ENCODE data around the gene ATAD1. TPM values are rescaled to one million over a fixed set of nuclear protein-coding genes. Genes with fewer than 3 reads are reported as not detected.
"Not testable (repeated sequence)": the region's sequence is repeated elsewhere in the genome, so short reads cannot be mapped to it uniquely, and the experiment has no call there.

Gene ATAD1, protein sequence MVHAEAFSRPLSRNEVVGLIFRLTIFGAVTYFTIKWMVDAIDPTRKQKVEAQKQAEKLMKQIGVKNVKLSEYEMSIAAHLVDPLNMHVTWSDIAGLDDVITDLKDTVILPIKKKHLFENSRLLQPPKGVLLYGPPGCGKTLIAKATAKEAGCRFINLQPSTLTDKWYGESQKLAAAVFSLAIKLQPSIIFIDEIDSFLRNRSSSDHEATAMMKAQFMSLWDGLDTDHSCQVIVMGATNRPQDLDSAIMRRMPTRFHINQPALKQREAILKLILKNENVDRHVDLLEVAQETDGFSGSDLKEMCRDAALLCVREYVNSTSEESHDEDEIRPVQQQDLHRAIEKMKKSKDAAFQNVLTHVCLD
- total RNA-seq (33.1 TPM), polyA plus RNA-seq (10 to 100 TPM; 31.5 to 50.1 (median 38.8) TPM)

- H3K9me3 Mint-ChIP-seq = no peaks in the 10 kb centered on the region
- Histone ChIP-seq H3K27ac (ENCODE audit: insufficient read depth, low read length, poor library complexity, severe bottlenecking) (peak within 1 kb of the TSS; percentile 91), H3K4me3 (ENCODE audit: low read depth, low read length) (peak within 1 kb of the TSS; percentile 86), H3K36me3 (ENCODE audit: control insufficient read depth, insufficient read depth, low read length) (peaks cover 2% of the 10 kb centered on the region), H3K4me1 (ENCODE audit: control insufficient read depth, insufficient read depth, low read length, poor library complexity, severe bottlenecking) (peaks cover 42% of the 10 kb centered on the region), H3K9me3 (ENCODE audit: control insufficient read depth in 2 of 2, low read length in 2 of 2) (no peaks in the 10 kb centered on the region), H3K27me3 (ENCODE audit: control insufficient read depth, insufficient read depth, low read length) (no peaks in the 10 kb centered on the region)
- H3K4me1 Mint-ChIP-seq = peaks cover 28 to 51% (median 40%) of the 10 kb centered on the region in 4 donors
- H3K36me3 Mint-ChIP-seq = peaks cover 4% of the 10 kb centered on the region
- ATAC-seq (ENCODE audit: low read depth in 2 of 2) (peak; percentile 91), DNase-seq (peak; percentile 80 to 96 (median 89))
- peak within 1 kb of the TSS; percentile 95 to 99 (median 99) for H3K27ac Mint-ChIP-seq
- peak within 1 kb of the TSS; percentile 92 to 96 (median 94) for H3K4me3 Mint-ChIP-seq
- H3K27me3 Mint-ChIP-seq = peaks cover 4% of the 10 kb centered on the region
Measured at GRCh38 chr10:87817609-87818504, at the start of gene ATAD1. ATAD1 (minus strand) TSS chr10:87818226; CDS start chr10:87814599, 3,627 bp downstream.

DNA sequence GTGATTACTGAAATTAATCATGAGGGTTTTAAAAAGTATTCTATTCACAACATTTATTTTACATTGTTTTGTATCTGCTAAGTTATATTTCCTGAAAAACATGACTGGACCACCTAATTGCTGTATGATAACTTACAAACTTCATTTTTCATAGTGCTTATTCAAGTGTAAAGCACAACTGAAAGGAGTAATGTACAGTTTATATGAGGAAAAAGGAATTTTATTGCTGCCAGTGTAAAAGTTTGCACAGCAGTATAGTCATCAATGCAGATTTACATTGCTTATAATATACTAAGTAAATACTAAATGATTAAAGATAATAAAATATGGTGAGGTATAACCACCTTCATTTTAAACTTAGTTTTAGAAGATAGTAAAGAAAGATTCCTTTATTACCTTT, 49.4 kb upstream of the ATAD1 start:
- H3K9me3 Mint-ChIP-seq = peaks cover 0 to 3% (median 0%) of the 10 kb centered on the region in 7 donors
- peaks cover 34 to 59% (median 49%) of the 10 kb centered on the region in 4 donors for H3K4me1 Mint-ChIP-seq
- peaks cover 62% of the 10 kb centered on the region for H3K4me1 ChIP-seq (ENCODE audit: control insufficient read depth, insufficient read depth, low read length, poor library complexity, severe bottlenecking)
- no peak overlapping the region for H3K27ac ChIP-seq (ENCODE audit: insufficient read depth, low read length, poor library complexity, severe bottlenecking)
- peaks cover 18% of the 10 kb centered on the region for H3K36me3 Mint-ChIP-seq
- H3K27me3 Mint-ChIP-seq = peaks cover 5% of the 10 kb centered on the region
- peak overlapping the region; percentile 95 to 98 (median 96) for H3K4me3 Mint-ChIP-seq
- no peaks in the 10 kb centered on the region for H3K27me3 ChIP-seq (ENCODE audit: control insufficient read depth, insufficient read depth, low read length)
- no peak for ATAC-seq (ENCODE audit: low read depth in 2 of 2)
- no peaks in the 10 kb centered on the region for H3K36me3 ChIP-seq (ENCODE audit: control insufficient read depth, insufficient read depth, low read length)
- H3K27ac Mint-ChIP-seq = peak overlapping the region in 1 of 3 donors; percentile 39
- H3K4me3 ChIP-seq (ENCODE audit: low read depth, low read length) = peak overlapping the region; percentile 99
- DNase-seq = no peak
- H3K9me3 ChIP-seq (ENCODE audit: control insufficient read depth in 2 of 2, low read length in 2 of 2) = no peaks in the 10 kb centered on the region

DNA sequence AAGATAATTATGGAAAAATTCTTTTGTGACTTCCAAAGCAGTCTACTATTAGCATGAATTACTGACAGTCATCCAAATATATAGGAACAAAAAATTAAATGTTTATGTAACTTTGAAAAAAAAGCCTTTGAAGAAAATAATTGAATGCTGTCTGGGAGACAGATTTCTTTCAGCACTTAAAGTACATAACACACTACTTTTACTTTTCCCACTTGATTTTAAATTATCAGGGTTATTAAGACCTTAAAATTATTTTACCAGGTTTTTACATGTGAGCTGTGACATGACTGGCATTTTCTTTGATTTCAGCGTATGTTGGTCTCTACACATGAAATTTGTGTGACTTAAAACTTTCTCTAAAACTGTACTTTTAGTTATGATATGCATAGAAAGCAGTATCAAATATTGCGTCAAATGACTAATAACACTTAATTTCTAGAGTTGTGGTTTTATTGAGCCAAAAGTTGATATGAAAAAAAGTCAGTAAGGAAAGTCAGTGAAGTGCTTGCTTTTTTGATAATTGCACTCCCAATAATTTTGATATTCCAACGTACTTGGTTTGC, 48.5 kb upstream of the ATAD1 start:
- Mint-ChIP-seq H3K4me3 (peak overlapping the region; percentile 95 to 98 (median 96)), H3K4me1 (peaks cover 37 to 57% (median 49%) of the 10 kb centered on the region in 4 donors), H3K27me3 (peaks cover 12% of the 10 kb centered on the region), H3K9me3 (peaks cover 0 to 3% (median 0%) of the 10 kb centered on the region in 7 donors), H3K36me3 (peaks cover 18% of the 10 kb centered on the region), H3K27ac (peak overlapping the region; percentile 20 to 84 (median 66))
- DNase-seq (no peak), ATAC-seq (ENCODE audit: low read depth in 2 of 2) (no peak)
- H3K4me3 ChIP-seq (ENCODE audit: low read depth, low read length) = peak overlapping the region; percentile 99
- H3K27me3 ChIP-seq (ENCODE audit: control insufficient read depth, insufficient read depth, low read length) = no peaks in the 10 kb centered on the region
- H3K9me3 ChIP-seq (ENCODE audit: control insufficient read depth in 2 of 2, low read length in 2 of 2) = no peaks in the 10 kb centered on the region
- no peaks in the 10 kb centered on the region for H3K36me3 ChIP-seq (ENCODE audit: control insufficient read depth, insufficient read depth, low read length)
- peaks cover 61% of the 10 kb centered on the region for H3K4me1 ChIP-seq (ENCODE audit: control insufficient read depth, insufficient read depth, low read length, poor library complexity, severe bottlenecking)
- H3K27ac ChIP-seq (ENCODE audit: insufficient read depth, low read length, poor library complexity, severe bottlenecking) = no peak overlapping the region

DNA sequence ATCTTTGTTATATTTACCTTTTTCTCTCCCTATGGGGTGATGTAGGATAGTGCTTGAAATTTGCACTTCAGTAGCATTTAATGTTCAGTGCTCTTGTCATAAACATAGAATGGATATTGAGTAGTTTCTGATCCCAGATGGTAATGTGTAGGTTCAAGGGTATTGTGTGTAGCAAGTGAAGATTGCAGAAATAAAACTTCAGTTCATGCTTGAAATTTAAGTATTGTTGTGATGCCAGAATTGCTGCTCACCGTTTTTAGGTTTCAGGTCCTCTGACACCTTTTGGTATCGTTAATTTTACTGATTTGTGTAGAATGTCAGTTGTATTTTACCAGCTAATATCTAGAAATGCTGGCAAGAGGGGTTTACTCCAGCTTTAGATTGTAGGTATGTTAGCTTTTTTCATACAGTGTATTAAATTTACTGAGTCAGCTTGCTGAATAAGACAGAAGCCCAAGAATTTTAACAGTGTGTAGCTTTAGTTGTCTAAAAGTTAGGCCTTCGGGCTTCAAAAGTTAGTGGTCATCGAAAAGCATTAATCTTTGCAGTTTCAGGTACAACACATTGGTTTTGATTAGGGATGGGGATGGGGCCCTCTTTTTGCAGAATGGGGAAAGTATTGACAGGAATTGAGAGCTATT, 47.3 kb upstream of the ATAD1 start:
- peaks cover 10% of the 10 kb centered on the region for H3K36me3 Mint-ChIP-seq
- peaks cover 13% of the 10 kb centered on the region for H3K27me3 Mint-ChIP-seq
- peak overlapping the region; percentile 84 to 93 (median 84) for H3K27ac Mint-ChIP-seq
- peaks cover 0 to 3% (median 0%) of the 10 kb centered on the region in 7 donors for H3K9me3 Mint-ChIP-seq
- peak in 1 of 3 donors; percentile 12 for DNase-seq
- ATAC-seq (ENCODE audit: low read depth in 2 of 2) = no peak
- peak overlapping the region; percentile 95 to 98 (median 96) for H3K4me3 Mint-ChIP-seq
- H3K27me3 ChIP-seq (ENCODE audit: control insufficient read depth, insufficient read depth, low read length) = no peaks in the 10 kb centered on the region
- H3K4me1 ChIP-seq (ENCODE audit: control insufficient read depth, insufficient read depth, low read length, poor library complexity, severe bottlenecking) = peaks cover 66% of the 10 kb centered on the region
- no peaks in the 10 kb centered on the region for H3K36me3 ChIP-seq (ENCODE audit: control insufficient read depth, insufficient read depth, low read length)
- H3K9me3 ChIP-seq (ENCODE audit: control insufficient read depth in 2 of 2, low read length in 2 of 2) = no peaks in the 10 kb centered on the region
- peak overlapping the region; percentile 99 for H3K4me3 ChIP-seq (ENCODE audit: low read depth, low read length)
- H3K4me1 Mint-ChIP-seq = peaks cover 35 to 57% (median 49%) of the 10 kb centered on the region in 4 donors
- peak overlapping the region; percentile 90 for H3K27ac ChIP-seq (ENCODE audit: insufficient read depth, low read length, poor library complexity, severe bottlenecking)

GRCh38 chr10:87864496-87865059, 46.6 kb upstream of the ATAD1 start:
- peaks cover 10% of the 10 kb centered on the region for H3K36me3 Mint-ChIP-seq
- peak overlapping the region; percentile 99 for H3K4me3 ChIP-seq (ENCODE audit: low read depth, low read length)
- no peaks in the 10 kb centered on the region for H3K36me3 ChIP-seq (ENCODE audit: control insufficient read depth, insufficient read depth, low read length)
- H3K4me1 Mint-ChIP-seq = peaks cover 35 to 55% (median 47%) of the 10 kb centered on the region in 4 donors
- H3K4me1 ChIP-seq (ENCODE audit: control insufficient read depth, insufficient read depth, low read length, poor library complexity, severe bottlenecking) = peaks cover 65% of the 10 kb centered on the region
- DNase-seq = peak in 1 of 3 donors; percentile 41
- H3K4me3 Mint-ChIP-seq = peak overlapping the region; percentile 95 to 98 (median 96)
- no peak for ATAC-seq (ENCODE audit: low read depth in 2 of 2)
- no peaks in the 10 kb centered on the region for H3K27me3 ChIP-seq (ENCODE audit: control insufficient read depth, insufficient read depth, low read length)
- H3K9me3 ChIP-seq (ENCODE audit: control insufficient read depth in 2 of 2, low read length in 2 of 2) = no peaks in the 10 kb centered on the region
- H3K27ac ChIP-seq (ENCODE audit: insufficient read depth, low read length, poor library complexity, severe bottlenecking) = peak overlapping the region; percentile 90
- H3K27ac Mint-ChIP-seq = peak overlapping the region; percentile 84 to 93 (median 93)
- peaks cover 0 to 3% (median 0%) of the 10 kb centered on the region in 7 donors for H3K9me3 Mint-ChIP-seq
- peaks cover 16% of the 10 kb centered on the region for H3K27me3 Mint-ChIP-seq

DNA sequence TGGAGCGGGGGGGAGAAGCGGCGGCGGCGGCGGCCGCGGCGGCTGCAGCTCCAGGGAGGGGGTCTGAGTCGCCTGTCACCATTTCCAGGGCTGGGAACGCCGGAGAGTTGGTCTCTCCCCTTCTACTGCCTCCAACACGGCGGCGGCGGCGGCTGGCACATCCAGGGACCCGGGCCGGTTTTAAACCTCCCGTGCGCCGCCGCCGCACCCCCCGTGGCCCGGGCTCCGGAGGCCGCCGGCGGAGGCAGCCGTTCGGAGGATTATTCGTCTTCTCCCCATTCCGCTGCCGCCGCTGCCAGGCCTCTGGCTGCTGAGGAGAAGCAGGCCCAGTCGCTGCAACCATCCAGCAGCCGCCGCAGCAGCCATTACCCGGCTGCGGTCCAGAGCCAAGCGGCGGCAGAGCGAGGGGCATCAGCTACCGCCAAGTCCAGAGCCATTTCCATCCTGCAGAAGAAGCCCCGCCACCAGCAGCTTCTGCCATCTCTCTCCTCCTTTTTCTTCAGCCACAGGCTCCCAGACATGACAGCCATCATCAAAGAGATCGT, 46.0 kb upstream of the ATAD1 start:
- not testable (repeated sequence) for ATAC-seq (ENCODE audit: low read depth in 2 of 2); H3K36me3 ChIP-seq (ENCODE audit: control insufficient read depth, insufficient read depth, low read length); H3K9me3 ChIP-seq (ENCODE audit: control insufficient read depth in 2 of 2, low read length in 2 of 2); H3K9me3 Mint-ChIP-seq; H3K27me3 ChIP-seq (ENCODE audit: control insufficient read depth, insufficient read depth, low read length); H3K36me3 Mint-ChIP-seq
- Histone ChIP-seq H3K27ac (ENCODE audit: insufficient read depth, low read length, poor library complexity, severe bottlenecking) (peak overlapping the region; percentile 90), H3K4me1 (ENCODE audit: control insufficient read depth, insufficient read depth, low read length, poor library complexity, severe bottlenecking) (peaks cover 59% of the 10 kb centered on the region), H3K4me3 (ENCODE audit: low read depth, low read length) (peak overlapping the region; percentile 99)
- DNase-seq = peak in 2 of 3 donors; percentile 14 to 28
- peak overlapping the region; percentile 95 to 98 (median 96) for H3K4me3 Mint-ChIP-seq
- H3K4me1 Mint-ChIP-seq = peaks cover 35 to 51% (median 43%) of the 10 kb centered on the region in 4 donors
- peak overlapping the region; percentile 84 to 93 (median 93) for H3K27ac Mint-ChIP-seq
- peaks cover 16% of the 10 kb centered on the region for H3K27me3 Mint-ChIP-seq
